NCI-H82 treated with DMSO at 0.1 percent for 48 hours (cell line): ENCODE results near the gene SLFNL1.

Experiments
- DNase-seq: peaks from one replicate; lab custom pipeline; 2025; ENCODE audit not compliant: unreplicated experiment; lab: John Stamatoyannopoulos, UW

SLFNL1 gene

GRCh38 chr1:40966417-40966816 is 55.1 kb downstream of the SLFNL1 start:
- no peak for DNase-seq
